PFSK-1 (cell line): ENCODE results near the gene APOBEC3G. TPM values are rescaled to one million over a fixed set of nuclear protein-coding genes. Genes with fewer than 3 reads are reported as not detected.
"Not testable (repeated sequence)": the region's sequence is repeated elsewhere in the genome, so short reads cannot be mapped to it uniquely, and the experiment has no call there.

Experiments
- FOXP2 ChIP-seq: optimal IDR thresholded peaks from 2 replicates; pipeline ENCODE3; 2011; ENCODE audit warnings: borderline replicate concordance, control low read depth, inconsistent platforms; ENCODE audit not compliant: insufficient read depth; ENCODE audit errors: extremely low read length, extremely low read depth
- POLR2AphosphoS5 ChIP-seq: IDR thresholded peaks from 2 replicates; pipeline ENCODE4 v1.6.1; 2012; ENCODE audit warnings: low read depth, mild to moderate bottlenecking, control low read depth, low read length, moderate library complexity
- REST ChIP-seq, 2 experiments: IDR thresholded peaks; 2 replicates each; pipeline versions ENCODE4 v1.6.1 to v1.8.0; 2011 to 2012; ENCODE audit warnings: low read depth in 2 of 2, low read length in 2 of 2, control low read depth in 1 of 2, inconsistent platforms in 1 of 2, mild to moderate bottlenecking in 1 of 2, moderate library complexity in 1 of 2; ENCODE audit not compliant: insufficient read depth in 1 of 2
- SIN3A ChIP-seq: IDR thresholded peaks from 2 replicates; pipeline ENCODE4 v1.6.1; 2012; ENCODE audit warnings: mild to moderate bottlenecking, low read length, moderate library complexity, borderline replicate concordance; ENCODE audit not compliant: insufficient read depth
- TAF1 ChIP-seq: IDR thresholded peaks from 2 replicates; pipeline ENCODE4 v1.6.1; 2012; ENCODE audit warnings: low read length, control low read depth, borderline replicate concordance; ENCODE audit not compliant: insufficient read depth
- polyA plus RNA-seq: library from polyadenylated mRNA; unstranded; fragments of >200 nt; gene quantifications from one replicate; pipeline ENCODE4 v1.2.1, GENCODE V29; 2012; ENCODE audit warnings: low read depth, missing spikeins; ENCODE audit not compliant: insufficient read length

Gene APOBEC3G
- 7.0 TPM for polyA plus RNA-seq

- TF ChIP-seq POLR2AphosphoS5; TAF1; REST (IDR thresholded peaks at IDR 0.05; ENCODE audit: insufficient read depth in 1 of 2, low read depth in 2 of 2, low read length in 2 of 2): not testable (repeated sequence)
Observed at GRCh38 chr22:39077026-39077840, at the start of gene APOBEC3G. APOBEC3G (plus strand) TSS chr22:39077275; CDS start chr22:39077362, 87 bp downstream.

GRCh38 chr22:39027717-39028116 is 49.4 kb upstream of the APOBEC3G start:
- TF ChIP-seq FOXP2, result no peak

GRCh38 chr22:39028281-39028680 is 48.8 kb upstream of the APOBEC3G start:
- TF ChIP-seq REST (IDR thresholded peaks at IDR 0.05; ENCODE audit: insufficient read depth in 1 of 2, low read depth in 2 of 2, low read length in 2 of 2), result no peak
- TF ChIP-seq FOXP2, result no peak
- TF ChIP-seq POLR2AphosphoS5, result no peak
- TF ChIP-seq TAF1, result no peak

- TF ChIP-seq POLR2AphosphoS5 (no peak), REST (IDR thresholded peaks at IDR 0.05; ENCODE audit: insufficient read depth in 1 of 2, low read depth in 2 of 2, low read length in 2 of 2) (no peak), FOXP2 (no peak), TAF1 (no peak), SIN3A (no peak)
Observed at GRCh38 chr22:39029227-39029626, 47.8 kb upstream of the APOBEC3G start.

GRCh38 chr22:39030705-39031104 is 46.4 kb upstream of the APOBEC3G start:
- TF ChIP-seq TAF1 (no peak), FOXP2 (no peak), REST (IDR thresholded peaks at IDR 0.05; ENCODE audit: insufficient read depth in 1 of 2, low read depth in 2 of 2, low read length in 2 of 2) (no peak), SIN3A (no peak), POLR2AphosphoS5 (no peak)
